ENCODE results near the gene SLC9A8. TPM values are rescaled to one million over a fixed set of nuclear protein-coding genes. Genes with fewer than 3 reads are reported as not detected.

SLC9A8 gene
- total and polyA plus RNA-seq, 9 of the 15 experiments (the other 6 are each of a cell fraction or from before 2014, with no cell fraction given), result 0.56 to 9.7 (median 5.0) TPM

- in situ Hi-C loops (cut with MboI), result loop anchor here (5.0 kb wide), 1 partner anchor 234 kb away; no protein-coding TSS in a partner anchor
- TF ChIP-seq DEAF1 (CRISPR knock-in tag; IDR thresholded peaks at IDR 0.05) (peak; percentile 78), LEF1 (IDR thresholded peaks at IDR 0.05) (no peak), LCOR (CRISPR knock-in tag; IDR thresholded peaks at IDR 0.05) (0 out of 2 replicates have a peak, but pooled peaks have one; percentile 23), E2F6 (IDR thresholded peaks at IDR 0.05; ENCODE audit: borderline replicate concordance in 1 of 2, extremely low read depth in 1 of 2, insufficient read depth in 1 of 2, insufficient read length in 1 of 2, low read depth in 1 of 2, low read length in 1 of 2, poor library complexity in 1 of 2, severe bottlenecking in 1 of 2) (no peak), CC2D1A (IDR thresholded peaks at IDR 0.05) (0 out of 2 replicates have a peak, but pooled peaks have one; percentile 34), RBM34 (IDR thresholded peaks at IDR 0.05; ENCODE audit: borderline replicate concordance, insufficient read depth, low read length) (no peak), PRMT5 (CRISPR knock-in tag; IDR thresholded peaks at IDR 0.05) (no peak), HNRNPL (IDR thresholded peaks at IDR 0.05; ENCODE audit: low read depth, low read length) (no peak), BDP1 (IDR thresholded peaks at IDR 0.05; ENCODE audit: insufficient read depth, insufficient read length) (no peak), BACH1 (tag; IDR thresholded peaks at IDR 0.05) (no peak), PRDM10 (IDR thresholded peaks at IDR 0.05; ENCODE audit: partially characterized antibody) (no peak), SMAD4 (CRISPR knock-in tag; conservative IDR thresholded peaks at IDR 0.05) (no peak), MEF2D (tag; conservative IDR thresholded peaks at IDR 0.05; ENCODE audit: low read depth) (no peak)
These were observed 33.7 kb downstream of the SLC9A8 start for GRCh38 chr20:49846206-49846807.

More at GRCh38 chr20:49846206-49846807, 33.7 kb downstream of the SLC9A8 start:
- BruUV-seq (replicated peaks), result no TSS peak
- no peak overlapping the region for H3K9ac ChIP-seq (ENCODE audit: insufficient read depth in 1 of 2, low read depth in 2 of 2, low read length in 2 of 2)
- H3K4me2 ChIP-seq (ENCODE audit: insufficient read depth, low read length), result no peak overlapping the region
- no peak overlapping the region for H3K4me3 ChIP-seq
- intact Hi-C loops (cut with micrococcal nuclease), result loop anchor here (1.0 to 2.0 kb wide), 2 partner anchors 56 to 235 kb away; no protein-coding TSS in a partner anchor
- peak; percentile 94 for ATAC-seq
- FAIRE-seq, result peak; percentile 90
- no peaks in the 10 kb centered on the region for H3K27me3 ChIP-seq (ENCODE audit: control insufficient read depth in 2 of 2, insufficient read depth in 2 of 2, low read length in 2 of 2)
- peaks cover 47% of the 10 kb centered on the region; the same call in 2 of the 3 replicates for H3K36me3 ChIP-seq (ENCODE audit: control insufficient read depth, insufficient read depth, low read length)
- no peaks in the 10 kb centered on the region for H4K20me1 ChIP-seq (replicated peaks; ENCODE audit: control insufficient read depth, insufficient read depth, low read length)
- H3K9me3 ChIP-seq (replicated peaks; ENCODE audit: control insufficient read depth, insufficient read depth, low read depth, low read length), result no peaks in the 10 kb centered on the region
- H2AFZ ChIP-seq (ENCODE audit: low read depth, low read length), result no peak overlapping the region
- peaks cover 4 to 6% of the 10 kb centered on the region in 2 experiments; a peak in 2 of 5 replicates for H3K4me1 ChIP-seq (replicated peaks in 1 of 2; ENCODE audit: control insufficient read depth in 2 of 2, insufficient read depth in 2 of 2, low read length in 2 of 2)
- H3K9me1 ChIP-seq (ENCODE audit: control insufficient read depth, insufficient read depth, low read length), result no peaks in the 10 kb centered on the region
- DNase-seq (ENCODE audit: extremely low read depth in 1 of 4, low spot score in 3 of 4), result peak; percentile 38 to 76 (median 60)
- POLR2A ChIA-PET, result interaction anchor here (0.8 to 2.4 kb wide), 4 partner anchors 9 to 221 kb away, joined by 3 to 5 read pairs (median 3); no protein-coding TSS in a partner anchor
- CTCF ChIA-PET (ENCODE audit: low intra/inter-chr PET ratio), result interaction anchor here (0.6 to 4.6 kb wide), 4 partner anchors 235 to 512 kb away, joined by 3 to 70 read pairs (median 4); no protein-coding TSS in a partner anchor
- no peaks in the 10 kb centered on the region for H3K79me2 ChIP-seq (ENCODE audit: control insufficient read depth, insufficient read depth, low read length)
- H3K27ac ChIP-seq (ENCODE audit: extremely low read depth, low read depth, low read length), result no peak overlapping the region
- WGBS (ENCODE audit: insufficient coverage, low coverage, missing lambda C conversion rate), result 46% methylated on average over 6 of the region's 6 CpGs

Data from K562 (cell line).